C4-2B (cell line): ENCODE measurements around the gene TADA3.

Experiments
- CTCF ChIP-seq: fragments of 450-650 bp; conservative IDR thresholded peaks from 2 replicates; pipeline ENCODE4 v1.5.1; 2017; ENCODE audit warnings: mild to moderate bottlenecking
- ZFX ChIP-seq: fragments of 450-650 bp; IDR thresholded peaks from 2 replicates; pipeline ENCODE4 v1.6.1; 2017

DNA sequence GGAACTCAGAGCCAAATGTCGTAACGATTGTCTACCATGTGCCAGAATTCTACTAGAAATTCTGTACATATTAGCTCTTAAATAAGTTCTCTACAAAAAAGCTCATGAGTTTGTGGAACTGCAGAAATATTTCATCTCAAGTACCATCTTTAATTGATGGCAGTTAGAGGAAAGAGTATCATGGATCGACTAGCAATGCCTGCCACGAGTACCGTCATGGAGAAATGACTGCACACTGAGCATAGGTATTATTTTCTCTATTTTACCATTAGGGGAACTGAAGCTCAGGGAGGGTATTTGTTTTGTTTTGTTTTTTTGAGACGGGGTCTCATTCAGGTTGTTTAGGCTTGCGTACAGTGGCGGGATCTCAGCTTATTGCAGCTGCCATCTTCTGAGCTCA, 48.7 kb upstream of the TADA3 start:
- TF ChIP-seq CTCF (no peak), ZFX (no peak)
